Embryonic facial prominence (tissue), 1 donor: Measurements from ENCODE around the gene SPRR2G.
"Not testable (repeated sequence)": the region's sequence is repeated elsewhere in the genome, so short reads cannot be mapped to it uniquely, and the experiment has no call there.

ENCODE experiments used
- DNase-seq: peaks from one replicate; pipeline ENCODE4 v3.0.0-alpha.2; 2016; ENCODE audit errors: extremely low spot score

Gene SPRR2G

DNA sequence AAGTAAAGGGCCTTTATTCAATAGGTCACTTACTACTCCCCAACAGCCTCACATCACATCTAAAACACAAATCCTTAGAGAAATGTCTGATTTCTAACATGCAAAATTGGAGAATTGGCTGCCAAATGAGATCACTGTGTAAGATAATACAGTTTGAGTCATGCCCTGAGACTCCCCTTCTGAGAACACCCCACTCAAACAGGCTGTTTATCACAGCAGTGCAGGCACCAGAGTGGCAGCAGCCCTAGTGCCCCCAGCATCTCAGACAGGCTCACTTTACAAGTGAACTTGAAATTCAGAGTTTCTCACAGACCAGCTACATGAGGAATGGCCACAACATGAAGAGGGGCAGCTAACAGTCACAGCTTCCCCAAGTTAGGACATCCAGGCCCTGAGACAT, 35.4 kb downstream of the SPRR2G start:
- not testable (repeated sequence) for DNase-seq

DNA sequence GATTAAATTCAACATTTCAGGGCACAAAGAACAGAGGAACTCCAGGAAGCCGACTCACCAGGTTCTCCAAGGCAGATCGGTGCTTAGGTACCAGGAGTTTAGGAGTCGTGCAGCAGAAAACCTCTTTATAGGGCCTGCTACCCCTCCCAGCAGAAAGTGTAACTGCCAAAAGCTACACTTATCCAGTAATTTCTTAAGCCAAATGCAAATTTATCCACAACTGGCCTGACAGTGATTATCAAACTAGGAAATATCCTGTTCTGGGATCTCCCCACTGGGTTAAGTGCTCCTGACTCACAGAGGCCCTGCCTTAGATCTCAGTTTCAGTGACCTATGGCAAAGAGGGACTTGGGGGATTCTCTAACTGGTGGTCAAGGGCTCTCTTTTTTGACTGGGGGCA, 37.3 kb downstream of the SPRR2G start, which contains the start of gene SPRR2F:
Gene SPRR2F, minus strand, starts transcription at position 101 of the 400 bp plus-strand sequence. CDS start 783 bp downstream, outside the sequence.
- DNase-seq: no peak

DNA sequence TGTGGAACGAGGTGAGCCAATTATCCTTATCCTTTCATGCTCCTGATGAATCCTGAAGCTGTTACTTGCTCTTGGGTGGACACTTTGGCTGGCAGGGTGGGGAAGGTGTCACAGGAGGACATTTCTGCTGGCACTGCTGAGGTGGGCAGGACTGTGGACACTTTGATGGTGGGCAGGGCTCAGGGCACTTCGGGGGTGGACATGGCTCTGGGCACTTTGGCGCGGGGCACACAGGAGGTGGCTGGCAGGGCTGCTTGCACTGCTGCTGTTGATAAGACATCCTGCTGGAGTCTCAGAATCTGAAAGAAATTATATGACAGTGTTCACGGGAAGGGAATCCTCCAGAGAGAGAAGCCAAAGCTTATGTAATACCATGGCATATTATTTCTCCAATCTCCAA, 38.2 kb downstream of the SPRR2G start:
- not testable (repeated sequence) for DNase-seq

DNA sequence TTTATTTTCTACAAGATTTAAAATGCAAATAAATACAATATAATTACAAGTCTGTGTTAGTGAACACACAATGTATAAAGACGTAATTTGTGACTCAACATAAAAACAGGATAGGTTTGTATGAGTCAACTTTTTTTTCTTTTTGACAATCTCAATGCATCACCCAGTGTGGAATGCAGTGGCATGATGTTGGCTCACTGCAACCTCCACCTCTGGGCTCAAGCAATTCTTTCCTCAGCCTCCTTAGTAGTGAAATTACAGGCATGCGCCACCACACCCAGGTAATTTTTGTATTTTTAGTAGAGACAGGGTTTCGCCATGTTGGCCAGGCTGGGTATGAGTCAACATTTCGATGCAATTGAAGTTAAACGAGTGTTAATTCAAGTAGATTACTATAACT, 50.4 kb downstream of the SPRR2G start:
- no peak for DNase-seq
